ENCODE measurements around the gene SLCO4A1.

SLCO4A1 gene

GRCh38 chr20:62685781-62686555 lies 43.7 kb downstream of the SLCO4A1 start:
- no peak for DNase-seq (ENCODE audit: low spot score)

GRCh38 chr20:62686869-62687830 lies 44.8 kb downstream of the SLCO4A1 start:
- no peak for DNase-seq (ENCODE audit: low spot score)

- no peak for DNase-seq (ENCODE audit: low spot score)
Measured at GRCh38 chr20:62688083-62688482, 45.8 kb downstream of the SLCO4A1 start.

GRCh38 chr20:62688855-62689460 lies 46.7 kb downstream of the SLCO4A1 start:
- no peak for DNase-seq (ENCODE audit: low spot score)

GRCh38 chr20:62689861-62690260 lies 47.6 kb downstream of the SLCO4A1 start:
- no peak for DNase-seq (ENCODE audit: low spot score)

GRCh38 chr20:62690261-62690820 lies 48.0 kb downstream of the SLCO4A1 start:
- no peak for DNase-seq (ENCODE audit: low spot score)

GRCh38 chr20:62691487-62691886 lies 49.2 kb downstream of the SLCO4A1 start:
- DNase-seq (ENCODE audit: low spot score): no peak

GRCh38 chr20:62692176-62692575 lies 49.9 kb downstream of the SLCO4A1 start:
- no peak for DNase-seq (ENCODE audit: low spot score)

- DNase-seq (ENCODE audit: low spot score): no peak
Measured at GRCh38 chr20:62692801-62693523, 50.7 kb downstream of the SLCO4A1 start.

GRCh38 chr20:62693524-62693922 lies 51.2 kb downstream of the SLCO4A1 start:
- no peak for DNase-seq (ENCODE audit: low spot score)

GRCh38 chr20:62694106-62694505 lies 51.8 kb downstream of the SLCO4A1 start:
- no peak for DNase-seq (ENCODE audit: low spot score)

- DNase-seq (ENCODE audit: low spot score): no peak
Measured at GRCh38 chr20:62694868-62695267, 52.6 kb downstream of the SLCO4A1 start.

GRCh38 chr20:62695448-62696414 lies 53.4 kb downstream of the SLCO4A1 start:
- DNase-seq (ENCODE audit: low spot score): no peak

GRCh38 chr20:62696434-62696957 lies 54.2 kb downstream of the SLCO4A1 start:
- no peak for DNase-seq (ENCODE audit: low spot score)

GRCh38 chr20:62696989-62697388 lies 54.7 kb downstream of the SLCO4A1 start:
- DNase-seq (ENCODE audit: low spot score): no peak

GRCh38 chr20:62697468-62697912 lies 55.2 kb downstream of the SLCO4A1 start:
- no peak for DNase-seq (ENCODE audit: low spot score)

- DNase-seq (ENCODE audit: low spot score): no peak
Measured at GRCh38 chr20:62698231-62698630, 55.9 kb downstream of the SLCO4A1 start.

GRCh38 chr20:62699296-62699695 lies 57.0 kb downstream of the SLCO4A1 start:
- DNase-seq (ENCODE audit: low spot score): no peak

GRCh38 chr20:62699741-62700140 lies 57.4 kb downstream of the SLCO4A1 start:
- no peak for DNase-seq (ENCODE audit: low spot score)
